DOHH2 (cell line): ENCODE measurements around the gene SMYD1.

Experiments used
- EZH2phosphoT487 ChIP-seq: fragments of 200-600 bp; sonication (generic); IDR thresholded peaks from 2 replicates; pipeline ENCODE4 v1.6.1; 2017; ENCODE audit warnings: borderline replicate concordance, mild to moderate bottlenecking, antibody characterized with exemption, low read length, moderate library complexity, mixed read lengths
- TF ChIP-seq, protein P1 (sequence below): fragments of 200-600 bp; sonication (generic); IDR thresholded peaks from one replicate; pipeline ENCODE4 v1.5.1; 2014; ENCODE audit warnings: antibody characterized with exemption, mild to moderate bottlenecking, low read depth, low read length; ENCODE audit not compliant: poor library complexity, severe bottlenecking

DNA sequence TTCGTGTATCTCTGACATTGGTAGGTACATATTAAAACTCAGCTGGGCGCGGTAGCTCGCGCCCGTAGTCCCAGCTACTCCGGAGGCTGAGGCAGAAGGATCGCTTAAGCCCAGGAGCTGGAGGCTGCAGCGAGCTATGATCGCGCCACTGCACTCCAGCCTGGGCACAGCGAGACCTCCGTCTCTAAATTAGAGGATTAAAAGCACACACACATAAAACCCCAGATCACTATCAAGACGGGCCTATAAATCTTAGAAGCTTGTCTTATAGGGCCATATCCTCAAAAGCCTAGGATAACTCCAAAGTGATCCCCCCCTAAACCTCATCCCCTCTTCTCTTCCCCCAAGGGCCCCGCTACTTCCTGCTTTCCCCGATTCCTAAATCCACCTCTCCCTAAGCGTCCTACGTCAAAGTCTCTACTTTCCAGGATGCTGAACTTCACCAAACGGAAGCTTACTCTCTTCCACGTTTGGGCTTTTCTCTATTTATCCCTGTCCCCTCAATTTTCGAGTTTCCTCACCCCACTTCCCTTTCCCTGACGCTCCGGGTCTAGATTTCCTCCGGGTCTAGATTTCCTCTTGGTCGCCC, 12.7 kb upstream of the SMYD1 start:
- TF ChIP-seq, protein P1, sequence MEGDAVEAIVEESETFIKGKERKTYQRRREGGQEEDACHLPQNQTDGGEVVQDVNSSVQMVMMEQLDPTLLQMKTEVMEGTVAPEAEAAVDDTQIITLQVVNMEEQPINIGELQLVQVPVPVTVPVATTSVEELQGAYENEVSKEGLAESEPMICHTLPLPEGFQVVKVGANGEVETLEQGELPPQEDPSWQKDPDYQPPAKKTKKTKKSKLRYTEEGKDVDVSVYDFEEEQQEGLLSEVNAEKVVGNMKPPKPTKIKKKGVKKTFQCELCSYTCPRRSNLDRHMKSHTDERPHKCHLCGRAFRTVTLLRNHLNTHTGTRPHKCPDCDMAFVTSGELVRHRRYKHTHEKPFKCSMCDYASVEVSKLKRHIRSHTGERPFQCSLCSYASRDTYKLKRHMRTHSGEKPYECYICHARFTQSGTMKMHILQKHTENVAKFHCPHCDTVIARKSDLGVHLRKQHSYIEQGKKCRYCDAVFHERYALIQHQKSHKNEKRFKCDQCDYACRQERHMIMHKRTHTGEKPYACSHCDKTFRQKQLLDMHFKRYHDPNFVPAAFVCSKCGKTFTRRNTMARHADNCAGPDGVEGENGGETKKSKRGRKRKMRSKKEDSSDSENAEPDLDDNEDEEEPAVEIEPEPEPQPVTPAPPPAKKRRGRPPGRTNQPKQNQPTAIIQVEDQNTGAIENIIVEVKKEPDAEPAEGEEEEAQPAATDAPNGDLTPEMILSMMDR, result no peak
- no peak for TF ChIP-seq EZH2phosphoT487
